CD4-positive, alpha-beta T cell treated with Interleukin-4 for 1 hour (primary cell): ENCODE data around the gene PLXNA1.

Experiments
- DNase-seq, 2 donors: peaks; one replicate each; pipeline ENCODE4 v3.0.0-alpha.2; 2020 to 2022

Gene PLXNA1

GRCh38 chr3:127022849-127023248, 39.9 kb downstream of the PLXNA1 start:
- no peak for DNase-seq

DNA sequence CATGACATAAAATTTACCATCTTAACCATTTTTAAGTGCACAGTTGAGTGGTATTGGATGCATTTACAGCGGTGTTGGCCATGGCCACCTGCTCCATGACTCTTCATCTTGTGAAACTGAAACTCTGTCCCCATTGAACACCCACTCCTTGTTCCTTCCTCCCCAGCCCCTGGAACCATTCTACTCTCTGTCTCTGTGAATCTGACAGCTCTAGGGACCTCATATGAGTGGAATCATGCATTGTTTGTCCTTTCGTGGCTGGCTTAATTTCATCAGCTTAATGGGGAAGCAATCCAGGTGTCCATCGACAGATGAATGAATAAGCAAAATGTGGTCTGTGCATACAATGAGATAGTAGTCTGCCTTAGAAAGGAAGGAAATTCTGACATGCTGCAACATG, 42.5 kb downstream of the PLXNA1 start:
- DNase-seq: no peak

- DNase-seq: no peak
Measured at GRCh38 chr3:127026036-127026435, 43.1 kb downstream of the PLXNA1 start.

DNA sequence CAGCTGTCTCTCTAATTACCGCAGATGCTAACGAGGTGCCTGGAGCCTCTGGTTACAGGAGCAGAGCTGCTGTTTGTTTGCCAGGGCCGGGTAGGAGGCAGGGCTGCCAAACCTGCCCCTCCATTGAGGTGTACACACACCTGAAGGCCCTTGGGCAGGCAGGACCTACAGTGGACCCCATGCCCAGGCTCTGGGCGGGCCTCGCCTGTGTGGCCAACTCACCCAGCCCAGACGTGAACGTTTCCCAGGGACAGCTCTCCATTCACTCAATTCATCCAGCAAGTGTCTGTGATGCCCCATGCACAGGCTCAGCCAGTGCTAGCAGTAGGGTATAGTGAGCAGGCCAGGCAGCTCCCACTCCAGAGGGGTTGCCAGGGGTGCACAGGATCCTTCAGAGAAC, 43.7 kb downstream of the PLXNA1 start:
- no peak for DNase-seq

GRCh38 chr3:127027061-127027735, 44.3 kb downstream of the PLXNA1 start:
- DNase-seq: no peak

GRCh38 chr3:127027811-127028548, 45.1 kb downstream of the PLXNA1 start:
- no peak for DNase-seq

GRCh38 chr3:127028781-127029657, 46.1 kb downstream of the PLXNA1 start:
- DNase-seq: no peak

DNA sequence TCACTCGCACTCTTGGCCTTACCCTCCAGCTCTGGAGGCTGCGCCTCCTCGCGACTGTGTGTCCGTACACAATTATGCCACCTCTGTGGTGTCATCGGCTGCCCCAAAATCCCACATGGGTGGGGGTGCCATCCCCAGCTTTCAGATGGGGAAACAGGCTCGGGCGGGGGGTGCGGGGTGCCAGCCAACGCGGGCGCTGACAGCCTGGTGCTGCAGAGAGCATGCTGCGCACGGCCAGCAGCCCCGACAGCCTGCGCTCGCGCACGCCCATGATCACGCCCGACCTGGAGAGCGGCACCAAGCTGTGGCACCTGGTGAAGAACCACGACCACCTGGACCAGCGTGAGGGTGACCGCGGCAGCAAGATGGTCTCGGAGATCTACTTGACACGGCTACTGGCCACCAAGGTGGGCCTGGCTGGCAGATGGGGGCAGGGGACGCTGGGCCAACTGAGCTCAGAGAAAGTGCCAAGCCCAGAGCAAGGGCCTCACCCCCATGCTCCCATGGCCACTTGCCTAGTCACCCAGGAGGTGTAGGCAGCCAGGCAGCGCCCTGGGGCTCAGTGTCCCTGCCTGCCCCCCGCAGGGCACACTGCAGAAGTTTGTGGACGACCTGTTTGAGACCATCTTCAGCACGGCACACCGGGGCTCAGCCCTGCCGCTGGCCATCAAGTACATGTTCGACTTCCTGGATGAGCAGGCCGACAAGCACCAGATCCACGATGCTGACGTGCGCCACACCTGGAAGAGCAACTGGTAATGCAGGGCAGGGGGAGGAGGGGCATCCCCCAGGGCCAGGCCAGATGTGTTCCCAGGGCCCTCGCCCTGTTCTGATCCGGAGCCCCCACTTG, 47.0 kb downstream of the PLXNA1 start:
- no peak for DNase-seq

- DNase-seq: no peak
Measured at GRCh38 chr3:127030508-127031412, 47.8 kb downstream of the PLXNA1 start.

DNA sequence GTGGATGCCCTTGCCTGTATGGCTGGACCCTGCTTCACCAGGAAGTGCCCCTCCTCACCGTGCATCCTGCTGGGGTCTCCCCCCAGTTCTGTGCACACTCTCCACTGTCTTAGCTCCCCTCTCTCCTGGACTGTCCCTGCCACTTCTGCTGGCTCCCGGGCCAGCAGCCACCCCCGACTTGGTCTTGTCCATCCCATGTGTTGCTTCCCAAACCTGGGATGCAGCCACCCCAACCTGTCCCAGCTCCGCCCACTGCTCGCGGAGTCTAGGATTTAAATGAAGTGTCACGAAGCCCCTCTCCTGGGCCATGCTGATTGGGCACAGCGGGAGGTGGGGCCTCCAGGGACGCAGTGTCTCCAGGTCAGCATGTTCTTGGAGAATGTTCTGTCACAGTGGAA, 48.5 kb downstream of the PLXNA1 start:
- DNase-seq: no peak

DNA sequence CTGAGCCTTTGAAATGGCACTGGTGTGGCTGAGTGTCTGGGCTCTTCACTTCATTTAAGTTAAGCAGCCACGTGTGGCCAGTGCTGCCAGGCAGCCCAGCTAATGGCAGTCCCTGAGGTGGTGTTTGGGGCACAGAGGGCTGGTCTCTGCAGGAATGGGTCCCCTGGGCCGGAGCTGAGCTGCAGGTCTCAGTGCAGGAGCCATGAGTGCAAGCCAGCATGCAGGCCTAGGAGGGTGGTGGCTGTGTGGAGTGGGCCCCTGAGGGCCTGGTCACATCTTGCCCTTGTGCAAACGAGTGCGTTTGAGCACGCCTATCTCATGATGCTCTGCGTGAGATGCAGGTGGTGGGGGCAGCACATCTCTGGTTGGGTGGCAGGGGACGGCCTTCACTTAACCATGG, 48.9 kb downstream of the PLXNA1 start:
- DNase-seq: no peak

DNA sequence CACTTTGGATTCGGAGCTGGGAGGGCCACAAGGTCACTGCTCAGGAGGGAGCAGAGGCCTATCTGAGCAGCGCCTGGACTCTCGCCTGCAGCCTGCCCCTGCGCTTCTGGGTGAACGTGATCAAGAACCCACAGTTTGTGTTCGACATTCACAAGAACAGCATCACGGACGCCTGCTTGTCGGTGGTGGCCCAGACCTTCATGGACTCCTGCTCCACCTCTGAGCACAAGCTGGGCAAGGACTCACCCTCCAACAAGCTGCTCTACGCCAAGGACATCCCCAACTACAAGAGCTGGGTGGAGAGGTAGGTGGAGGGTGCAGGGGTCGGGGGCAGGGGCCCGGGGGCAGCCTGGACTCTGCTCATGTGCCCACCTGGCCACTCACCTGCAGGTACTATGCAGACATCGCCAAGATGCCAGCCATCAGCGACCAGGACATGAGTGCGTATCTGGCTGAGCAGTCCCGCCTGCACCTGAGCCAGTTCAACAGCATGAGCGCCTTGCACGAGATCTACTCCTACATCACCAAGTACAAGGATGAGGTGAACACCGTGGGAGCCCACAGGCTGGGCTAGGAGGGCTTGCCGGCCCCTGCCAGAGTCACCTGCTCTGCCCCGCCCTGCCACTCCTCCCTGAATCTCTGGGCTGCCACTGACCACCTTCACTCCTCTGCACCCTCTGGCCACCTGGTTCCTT, 49.5 kb downstream of the PLXNA1 start:
- DNase-seq: no peak
